Neural progenitor cell (in vitro differentiated cells): ENCODE measurements around the gene REXO1. TPM values are rescaled to one million over a fixed set of nuclear protein-coding genes. Genes with fewer than 3 reads are reported as not detected.
"Not testable (repeated sequence)": the region's sequence is repeated elsewhere in the genome, so short reads cannot be mapped to it uniquely, and the experiment has no call there.

Source experiments
- DNase-seq: peaks from one replicate; pipeline ENCODE4 v3.0.0-alpha.2; 2016; ENCODE audit warnings: low spot score
- H2AFZ ChIP-seq: fragments of 200-600 bp; sonication (generic); replicated peaks from 2 replicates; pipeline ENCODE4 v1.6.1; 2016; ENCODE audit warnings: antibody characterized with exemption
- H3F3A ChIP-seq: fragments of 200-600 bp; sonication (generic); 2 replicates; pipeline ENCODE4 v1.6.1; 2016; ENCODE audit warnings: antibody characterized with exemption, low read depth
- H3K27ac ChIP-seq: fragments of 200-600 bp; sonication (generic); 2 replicates; pipeline ENCODE4 v1.5.1; 2016; ENCODE audit warnings: mild to moderate bottlenecking
- H3K27me3 ChIP-seq: fragments of 200-600 bp; sonication (generic); 2 replicates; pipeline ENCODE4 v1.6.1; 2016; ENCODE audit warnings: mild to moderate bottlenecking, moderate library complexity
- H3K36me3 ChIP-seq: fragments of 200-600 bp; sonication (generic); 2 replicates; pipeline ENCODE4 v1.5.1; 2016
- H3K4me1 ChIP-seq: fragments of 200-600 bp; sonication (generic); 2 replicates; pipeline ENCODE4 v1.6.1; 2016; ENCODE audit warnings: mixed run types
- H3K4me2 ChIP-seq: fragments of 200-600 bp; sonication (generic); 2 replicates; pipeline ENCODE4 v1.6.1; 2016
- H3K4me3 ChIP-seq: fragments of 200-600 bp; sonication (generic); 2 replicates; pipeline ENCODE4 v1.5.1; 2016
- H3K79me2 ChIP-seq: fragments of 200-600 bp; sonication (generic); 2 replicates; pipeline ENCODE4 v1.6.1; 2016; ENCODE audit warnings: low read depth
- H3K9ac ChIP-seq: fragments of 200-600 bp; sonication (generic); 2 replicates; pipeline ENCODE4 v1.6.1; 2016
- H3K9me3 ChIP-seq: fragments of 200-600 bp; sonication (generic); 2 replicates; pipeline ENCODE4 v1.5.1; 2016; ENCODE audit warnings: low read depth
- H4K20me1 ChIP-seq: fragments of 200-600 bp; sonication (generic); 2 replicates; pipeline ENCODE4 v1.6.1; 2016; ENCODE audit warnings: low read depth
- H3K27ac Mint-ChIP-seq: 3 replicates; pipeline ENCODE4 v1.8.0; 2021; ENCODE audit warnings: mixed read lengths
- H3K27me3 Mint-ChIP-seq: 2 replicates; pipeline ENCODE4 v1.8.0; 2022; ENCODE audit warnings: low read depth, mild to moderate bottlenecking, inconsistent platforms, moderate library complexity, mixed read lengths; ENCODE audit not compliant: insufficient read depth
- H3K36me3 Mint-ChIP-seq: 3 replicates; pipeline ENCODE4 v1.8.0; 2021; ENCODE audit warnings: mixed read lengths
- H3K4me1 Mint-ChIP-seq: 3 replicates; pipeline ENCODE4 v1.8.0; 2021; ENCODE audit warnings: mixed read lengths
- H3K4me3 Mint-ChIP-seq: 3 replicates; pipeline ENCODE4 v1.8.0; 2021; ENCODE audit warnings: mild to moderate bottlenecking, moderate library complexity, mixed read lengths
- H3K9me3 Mint-ChIP-seq: 3 replicates; pipeline ENCODE4 v1.8.0; 2020; ENCODE audit warnings: mixed read lengths
- EZH2 ChIP-seq: fragments of 200-600 bp; sonication (generic); IDR thresholded peaks from 2 replicates; pipeline ENCODE4 v1.6.1; 2017; ENCODE audit warnings: antibody characterized with exemption, mild to moderate bottlenecking, moderate library complexity
- EZH2phosphoT487 ChIP-seq: fragments of 200-600 bp; sonication (generic); IDR thresholded peaks from 2 replicates; pipeline ENCODE4 v1.6.1; 2017; ENCODE audit warnings: antibody characterized with exemption
- total RNA-seq: library from RNA; depleted of rRNA; stranded (reverse); fragments of >200 nt; gene quantifications from 2 replicates; pipeline ENCODE4 v1.2.3, GENCODE V29; 2015; ENCODE audit warnings: low replicate concordance
- TF ChIP-seq, protein P1 (sequence below): fragments of 200-600 bp; sonication (generic); IDR thresholded peaks from 2 replicates; pipeline ENCODE4 v1.5.1; 2017; ENCODE audit warnings: antibody characterized with exemption, mild to moderate bottlenecking

REXO1 gene
- total RNA-seq, 1 donor from 2014 or later = 38.7 TPM

DNA sequence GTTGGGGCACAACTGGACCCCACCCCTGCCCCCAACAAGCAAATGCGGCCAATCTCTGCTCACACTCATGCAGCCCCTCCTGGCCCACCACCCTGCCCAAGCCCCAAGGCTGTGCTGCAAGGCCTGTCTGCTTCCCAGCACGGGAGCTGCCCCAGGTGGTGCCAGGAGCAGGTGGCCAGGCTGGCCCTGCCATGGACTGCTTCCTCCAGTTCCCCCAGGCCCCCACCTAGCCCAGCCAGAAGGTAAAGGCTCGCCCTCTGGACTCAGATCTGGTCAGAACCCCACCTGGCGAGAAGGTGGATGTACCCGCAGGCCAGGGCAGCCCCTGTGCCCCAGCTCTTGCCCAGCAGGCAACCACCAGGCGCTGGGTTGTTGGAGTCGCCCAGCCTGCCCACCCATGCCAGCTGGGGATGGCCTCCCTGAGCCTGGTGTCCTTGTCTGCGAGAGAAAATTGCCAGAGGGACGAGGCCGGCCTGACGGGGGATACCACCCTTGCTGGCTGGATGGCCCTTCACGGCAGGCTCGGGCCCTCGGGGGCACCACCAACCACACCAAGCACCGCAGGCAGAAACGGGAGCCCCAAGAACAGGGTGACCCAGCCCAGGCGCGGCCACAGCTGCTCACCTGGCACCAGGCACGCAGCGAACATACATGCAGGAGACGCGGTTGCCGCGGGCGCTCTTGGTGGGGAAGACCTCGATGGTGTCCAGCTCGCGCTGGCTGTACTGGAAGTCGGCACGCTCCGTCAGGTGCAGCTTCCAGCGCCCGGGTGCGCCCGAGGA, 32.5 kb upstream of the REXO1 start:
- Histone ChIP-seq H3K9me3 (no peaks in the 10 kb centered on the region), H3K9ac (no peak overlapping the region), H3K27ac (no peak overlapping the region), H3F3A (peaks cover 12% of the 10 kb centered on the region), H3K4me3 (no peak overlapping the region), H3K4me1 (peaks cover 27% of the 10 kb centered on the region), H3K36me3 (no peaks in the 10 kb centered on the region), H3K4me2 (no peak overlapping the region), H3K27me3 (no peaks in the 10 kb centered on the region), H4K20me1 (peaks cover 28% of the 10 kb centered on the region), H2AFZ (no peak overlapping the region), H3K79me2 (peaks cover 35% of the 10 kb centered on the region)
- no peaks in the 10 kb centered on the region for H3K36me3 Mint-ChIP-seq
- H3K9me3 Mint-ChIP-seq = no peaks in the 10 kb centered on the region
- no peak overlapping the region for H3K4me3 Mint-ChIP-seq
- no peak overlapping the region for H3K27ac Mint-ChIP-seq
- peaks cover 7% of the 10 kb centered on the region for H3K27me3 Mint-ChIP-seq
- no peak for TF ChIP-seq EZH2phosphoT487
- TF ChIP-seq EZH2 = no peak
- TF ChIP-seq, protein P1, sequence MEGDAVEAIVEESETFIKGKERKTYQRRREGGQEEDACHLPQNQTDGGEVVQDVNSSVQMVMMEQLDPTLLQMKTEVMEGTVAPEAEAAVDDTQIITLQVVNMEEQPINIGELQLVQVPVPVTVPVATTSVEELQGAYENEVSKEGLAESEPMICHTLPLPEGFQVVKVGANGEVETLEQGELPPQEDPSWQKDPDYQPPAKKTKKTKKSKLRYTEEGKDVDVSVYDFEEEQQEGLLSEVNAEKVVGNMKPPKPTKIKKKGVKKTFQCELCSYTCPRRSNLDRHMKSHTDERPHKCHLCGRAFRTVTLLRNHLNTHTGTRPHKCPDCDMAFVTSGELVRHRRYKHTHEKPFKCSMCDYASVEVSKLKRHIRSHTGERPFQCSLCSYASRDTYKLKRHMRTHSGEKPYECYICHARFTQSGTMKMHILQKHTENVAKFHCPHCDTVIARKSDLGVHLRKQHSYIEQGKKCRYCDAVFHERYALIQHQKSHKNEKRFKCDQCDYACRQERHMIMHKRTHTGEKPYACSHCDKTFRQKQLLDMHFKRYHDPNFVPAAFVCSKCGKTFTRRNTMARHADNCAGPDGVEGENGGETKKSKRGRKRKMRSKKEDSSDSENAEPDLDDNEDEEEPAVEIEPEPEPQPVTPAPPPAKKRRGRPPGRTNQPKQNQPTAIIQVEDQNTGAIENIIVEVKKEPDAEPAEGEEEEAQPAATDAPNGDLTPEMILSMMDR = no peak
- H3K4me1 Mint-ChIP-seq = peaks cover 26% of the 10 kb centered on the region
- DNase-seq = no peak

DNA sequence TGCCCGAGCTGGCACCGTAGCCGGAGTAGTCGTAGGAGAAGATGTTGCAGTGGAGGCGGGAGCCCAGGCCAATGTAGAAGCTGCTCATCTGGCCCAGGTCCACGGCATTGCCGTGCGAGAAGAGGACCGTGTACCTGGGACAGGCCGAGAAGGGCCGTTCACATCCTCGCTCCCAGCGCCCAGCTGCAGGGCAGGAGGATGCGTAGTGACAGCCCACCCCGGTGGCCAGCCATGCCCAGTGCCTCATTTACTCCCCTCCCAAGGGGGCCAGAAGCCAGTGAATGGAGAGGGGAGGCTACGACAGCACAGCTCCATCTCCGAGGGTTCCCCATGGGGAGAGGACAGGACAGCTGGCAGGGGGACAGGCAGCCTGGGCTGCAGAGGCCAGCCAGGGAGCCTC, 31.7 kb upstream of the REXO1 start:
- not testable (repeated sequence) for H3K27ac Mint-ChIP-seq, H3K9ac ChIP-seq, H3K4me2 ChIP-seq, H3K4me3 Mint-ChIP-seq, H3K27ac ChIP-seq, H3K36me3 Mint-ChIP-seq, H3K9me3 Mint-ChIP-seq, DNase-seq, H3K27me3 Mint-ChIP-seq, H2AFZ ChIP-seq, H3K9me3 ChIP-seq, H3K4me3 ChIP-seq, H3K27me3 ChIP-seq, H3K36me3 ChIP-seq
- H3F3A ChIP-seq = peaks cover 20% of the 10 kb centered on the region
- peaks cover 31% of the 10 kb centered on the region for H3K4me1 Mint-ChIP-seq
- peaks cover 36% of the 10 kb centered on the region for H4K20me1 ChIP-seq
- H3K79me2 ChIP-seq = peaks cover 43% of the 10 kb centered on the region
- H3K4me1 ChIP-seq = peaks cover 27% of the 10 kb centered on the region

DNA sequence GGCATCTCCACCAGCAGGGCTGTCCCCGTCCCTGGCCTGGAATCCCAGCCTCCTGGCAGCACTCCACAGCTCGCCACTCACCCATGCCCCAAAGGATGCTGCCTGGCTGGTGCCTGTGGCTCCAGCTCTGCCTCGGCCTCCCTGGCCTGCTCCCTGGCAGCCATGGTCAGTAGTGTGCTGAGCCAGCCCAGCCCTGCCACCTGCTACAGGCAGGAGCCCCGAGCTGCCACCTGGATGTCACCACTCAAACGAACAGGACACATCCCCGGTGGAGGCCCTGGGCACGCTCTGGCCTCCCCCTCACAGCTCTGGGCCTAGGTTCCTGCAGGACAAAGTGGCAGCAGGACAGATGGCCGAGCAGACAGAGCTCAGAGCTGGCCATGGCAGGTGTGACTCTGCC, 30.3 kb upstream of the REXO1 start:
- H3K27ac Mint-ChIP-seq, H3K27me3 Mint-ChIP-seq, H3K36me3 Mint-ChIP-seq, H2AFZ ChIP-seq, H3K4me3 Mint-ChIP-seq, DNase-seq, H3K9ac ChIP-seq, H3K27ac ChIP-seq, H3K4me3 ChIP-seq, H3K36me3 ChIP-seq, H3K9me3 Mint-ChIP-seq, H3K27me3 ChIP-seq, H3K4me2 ChIP-seq, H3K9me3 ChIP-seq: not testable (repeated sequence)
- peaks cover 32% of the 10 kb centered on the region for H3K4me1 Mint-ChIP-seq
- H3K79me2 ChIP-seq = peaks cover 43% of the 10 kb centered on the region
- peaks cover 36% of the 10 kb centered on the region for H4K20me1 ChIP-seq
- H3K4me1 ChIP-seq = peaks cover 33% of the 10 kb centered on the region
- peaks cover 22% of the 10 kb centered on the region for H3F3A ChIP-seq

GRCh38 chr19:1877280-1877660, 29.0 kb upstream of the REXO1 start:
- peaks cover 18% of the 10 kb centered on the region for H3F3A ChIP-seq
- H3K4me1 ChIP-seq = peaks cover 26% of the 10 kb centered on the region

DNA sequence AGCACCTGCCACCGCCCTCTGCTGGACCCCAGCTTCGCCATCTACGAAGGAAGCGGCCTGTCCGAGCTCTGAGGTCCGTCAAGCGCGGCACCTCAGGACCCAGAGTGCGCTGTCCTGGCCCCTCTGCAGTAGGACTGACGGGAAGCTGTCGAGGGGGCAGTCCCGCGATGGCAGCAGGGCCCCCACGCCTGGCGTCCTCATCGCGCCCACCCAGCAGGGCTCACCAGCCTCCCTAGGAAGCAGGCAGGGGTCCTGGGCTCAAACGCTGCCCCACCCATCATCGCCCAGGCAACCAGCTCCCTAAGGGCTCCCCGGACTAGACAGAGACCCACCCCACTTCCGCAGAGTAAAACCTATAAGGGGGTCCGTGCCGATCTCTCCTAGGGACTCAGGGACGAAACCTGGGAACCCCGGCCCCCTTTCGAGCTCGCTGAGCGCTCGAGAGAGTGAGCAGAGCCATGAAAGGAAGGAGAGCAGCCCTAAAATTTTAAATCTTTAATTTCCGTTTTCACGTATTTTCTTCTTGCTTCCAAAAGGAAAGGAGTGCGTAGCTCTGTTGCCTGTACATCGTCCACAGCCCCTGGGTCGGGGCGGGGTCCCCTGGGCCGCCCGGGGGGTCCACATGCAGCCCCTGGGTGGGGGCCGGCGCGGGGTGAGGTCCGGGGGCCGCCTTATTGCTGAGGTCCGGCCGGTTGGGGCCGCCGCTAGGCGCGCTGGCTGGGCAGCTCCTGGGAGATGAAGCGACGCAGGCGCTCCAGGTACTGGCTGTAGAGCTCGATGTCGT, 28.4 kb upstream of the REXO1 start:
- Histone ChIP-seq H2AFZ (peak overlapping the region; percentile 78), H3K4me3 (peak overlapping the region; percentile 71), H3K4me1 (peaks cover 20% of the 10 kb centered on the region), H4K20me1 (peaks cover 30% of the 10 kb centered on the region), H3F3A (peaks cover 18% of the 10 kb centered on the region), H3K79me2 (peaks cover 42% of the 10 kb centered on the region), H3K4me2 (peak overlapping the region; percentile 92)
- not testable (repeated sequence) for DNase-seq, H3K27me3 ChIP-seq, H3K27me3 Mint-ChIP-seq, H3K27ac ChIP-seq, H3K36me3 ChIP-seq, H3K9ac ChIP-seq, H3K9me3 ChIP-seq, H3K36me3 Mint-ChIP-seq, H3K9me3 Mint-ChIP-seq
- Mint-ChIP-seq H3K4me3 (peak overlapping the region; percentile 90), H3K27ac (peak overlapping the region; percentile 42), H3K4me1 (peaks cover 20% of the 10 kb centered on the region)

More at GRCh38 chr19:1877280-1877660, 29.0 kb upstream of the REXO1 start:
- peak overlapping the region; percentile 71 for H3K4me3 ChIP-seq
- H4K20me1 ChIP-seq = peaks cover 30% of the 10 kb centered on the region
- H2AFZ ChIP-seq, H3K9me3 Mint-ChIP-seq, H3K27ac Mint-ChIP-seq, H3K27me3 ChIP-seq, H3K27me3 Mint-ChIP-seq, H3K9me3 ChIP-seq, H3K36me3 ChIP-seq, H3K4me3 Mint-ChIP-seq, H3K9ac ChIP-seq, H3K36me3 Mint-ChIP-seq, H3K27ac ChIP-seq, DNase-seq: not testable (repeated sequence)
- peaks cover 20% of the 10 kb centered on the region for H3K4me1 Mint-ChIP-seq
- H3K4me2 ChIP-seq = peak overlapping the region; percentile 92
- H3K79me2 ChIP-seq = peaks cover 42% of the 10 kb centered on the region
